H1 (cell line): ENCODE measurements around the gene PTPN1. TPM values are rescaled to one million over a fixed set of nuclear protein-coding genes. Genes with fewer than 3 reads are reported as not detected.
"Not testable (repeated sequence)": the region's sequence is repeated elsewhere in the genome, so short reads cannot be mapped to it uniquely, and the experiment has no call there.

ENCODE experiments used
- CTCF ChIA-PET: fragments of 300-600 bp; sonication (Branson Sonifier 250); formaldehyde crosslinking; loops from one replicate; lab custom pipeline; 2021; ENCODE audit not compliant: partially characterized antibody; lab: Charles Lee
- POLR2A ChIA-PET: fragments of 300-600 bp; sonication (Branson Sonifier 250); formaldehyde crosslinking; loops from one replicate; lab custom pipeline; 2021; ENCODE audit warnings: inconsistent platforms; ENCODE audit not compliant: partially characterized antibody; lab: Charles Lee
- DNase-seq, 2 experiments: peaks; one replicate each; pipeline versions ENCODE4 v3.0.0 to v3.0.0-alpha.2; 2010 to 2022; ENCODE audit warnings: low spot score in 2 of 2, low read depth in 1 of 2, mixed read lengths in 1 of 2
- FAIRE-seq: peaks from 2 replicates; lab custom pipeline; 2011; peaks lifted over from hg19 to GRCh38; lab: Jason Lieb, UNC
- H2AFZ ChIP-seq: 2 replicates; pipeline ENCODE4 v1.8.1; 2012; ENCODE audit warnings: low read length, inconsistent platforms
- H2AK5ac ChIP-seq: 2 replicates; pipeline ENCODE4 v1.6.1; 2013; ENCODE audit warnings: low read depth, low read length
- H2BK120ac ChIP-seq: replicated peaks from 2 replicates; pipeline ENCODE3; 2013; ENCODE audit warnings: low read depth, low read length, inconsistent platforms
- H2BK12ac ChIP-seq: 2 replicates; pipeline ENCODE4 v1.6.1; 2013; ENCODE audit warnings: low read depth, low read length
- H2BK15ac ChIP-seq: 2 replicates; pipeline ENCODE4 v1.6.1; 2013; ENCODE audit warnings: low read length
- H2BK20ac ChIP-seq: 2 replicates; pipeline ENCODE4 v1.6.1; 2013; ENCODE audit warnings: low read length
- H2BK5ac ChIP-seq: 2 replicates; pipeline ENCODE4 v1.6.1; 2013; ENCODE audit warnings: low read depth, low read length
- H3K14ac ChIP-seq: 2 replicates; pipeline ENCODE4 v1.6.1; 2013; ENCODE audit warnings: inconsistent platforms; ENCODE audit not compliant: insufficient read length
- H3K18ac ChIP-seq: 2 replicates; pipeline ENCODE4 v1.6.1; 2013; ENCODE audit warnings: low read length; ENCODE audit errors: extremely low read depth
- H3K23ac ChIP-seq: 2 replicates; pipeline ENCODE4 v1.6.1; 2013; ENCODE audit warnings: inconsistent platforms; ENCODE audit not compliant: insufficient read length
- H3K23me2 ChIP-seq: 2 replicates; pipeline ENCODE4 v1.6.1; 2013; ENCODE audit warnings: low read depth, low read length
- H3K27ac ChIP-seq: 2 replicates; pipeline ENCODE4 v1.6.1; 2011; ENCODE audit warnings: low read depth, low read length, inconsistent platforms
- H3K27me3 ChIP-seq, 4 experiments: replicated peaks in 1 of 4; 1 replicate in 1 of 4; 2 replicates in 3 of 4; pipeline versions ENCODE4 v1.6.1 to v1.8.1; 2011 to 2013; ENCODE audit warnings: low read length in 3 of 4, mild to moderate bottlenecking in 3 of 4, inconsistent platforms in 2 of 4, mixed read lengths in 2 of 4, moderate library complexity in 1 of 4; ENCODE audit not compliant: control insufficient read depth in 3 of 4, insufficient read depth in 3 of 4; ENCODE audit errors: extremely low read depth in 1 of 4
- H3K36me3 ChIP-seq, 4 experiments: 2 replicates each; pipeline versions ENCODE4 v1.6.1 to v1.8.1; 2011 to 2013; ENCODE audit warnings: mild to moderate bottlenecking in 4 of 4, low read length in 3 of 4, moderate library complexity in 2 of 4, control low read depth in 1 of 4, inconsistent platforms in 1 of 4; ENCODE audit not compliant: insufficient read depth in 4 of 4, control insufficient read depth in 2 of 4
- H3K4ac ChIP-seq: replicated peaks from 2 replicates; pipeline ENCODE3; 2013; ENCODE audit warnings: low read length, low read depth, mixed read lengths, inconsistent platforms; ENCODE audit not compliant: insufficient read length
- H3K4me1 ChIP-seq, 4 experiments: replicated peaks in 1 of 4; 1 replicate in 1 of 4; 2 replicates in 3 of 4; pipeline versions ENCODE4 v1.6.1 to v1.8.1; 2011 to 2013; ENCODE audit warnings: low read length in 3 of 4, inconsistent platforms in 2 of 4, mixed read lengths in 1 of 4; ENCODE audit not compliant: insufficient read depth in 4 of 4, control insufficient read depth in 3 of 4
- H3K4me2 ChIP-seq, 2 experiments: 2 replicates each; pipeline versions ENCODE4 v1.6.1 to v1.8.1; 2011 to 2013; ENCODE audit warnings: low read depth in 2 of 2, low read length in 2 of 2, control low read depth in 1 of 2, inconsistent platforms in 1 of 2, mild to moderate bottlenecking in 1 of 2; ENCODE audit not compliant: insufficient read depth in 1 of 2
- H3K4me3 ChIP-seq, 4 experiments: fragments of 200-600, 300-600 bp in 1 of 4; sonication (generic), shearing (Covaris generic), sonication (Bioruptor Twin) in 1 of 4; 2 replicates each; pipeline versions ENCODE4 v1.5.1 to v1.8.1; 2011 to 2016; ENCODE audit warnings: low read length in 4 of 4, low read depth in 3 of 4, control low read depth in 2 of 4, inconsistent platforms in 2 of 4, mild to moderate bottlenecking in 2 of 4, mixed read lengths in 1 of 4, moderate library complexity in 1 of 4; ENCODE audit not compliant: insufficient read depth in 2 of 4; ENCODE audit errors: extremely low read depth in 1 of 4
- H3K56ac ChIP-seq: replicated peaks from 2 replicates; pipeline ENCODE3; 2013; ENCODE audit warnings: low read depth, mild to moderate bottlenecking, mixed read lengths, low read length, inconsistent platforms; ENCODE audit not compliant: insufficient read length
- H3K79me1 ChIP-seq: 2 replicates; pipeline ENCODE4 v1.6.1; 2013; ENCODE audit warnings: low read depth, low read length, control low read depth
- H3K79me2 ChIP-seq, 2 experiments: 2 replicates each; pipeline versions ENCODE4 v1.6.1 to v1.8.1; 2012 to 2013; ENCODE audit warnings: low read length in 2 of 2, mild to moderate bottlenecking in 2 of 2, inconsistent platforms in 1 of 2; ENCODE audit not compliant: insufficient read depth in 2 of 2, control insufficient read depth in 1 of 2
- H3K9ac ChIP-seq, 4 experiments: replicated peaks in 1 of 4; 1 replicate in 1 of 4; 2 replicates in 3 of 4; pipeline versions ENCODE4 v1.6.1 to v1.8.1; 2011 to 2013; ENCODE audit warnings: low read depth in 3 of 4, low read length in 3 of 4, control low read depth in 2 of 4, mild to moderate bottlenecking in 2 of 4, moderate library complexity in 2 of 4, inconsistent platforms in 1 of 4; ENCODE audit errors: extremely low read depth in 1 of 4
- H3K9me3 ChIP-seq, 2 experiments: 2 replicates each; pipeline versions ENCODE4 v1.6.1 to v1.8.1; 2012 to 2013; ENCODE audit warnings: mild to moderate bottlenecking in 2 of 2, moderate library complexity in 2 of 2, control low read depth in 1 of 2, inconsistent platforms in 1 of 2, low read depth in 1 of 2, low read length in 1 of 2, mixed read lengths in 1 of 2; ENCODE audit not compliant: insufficient read depth in 2 of 2
- H4K20me1 ChIP-seq, 2 experiments: replicated peaks in 1 of 2; 2 replicates each; pipeline versions ENCODE3 to v1.8.1; 2011 to 2013; ENCODE audit warnings: inconsistent platforms in 2 of 2, low read length in 2 of 2, mild to moderate bottlenecking in 1 of 2; ENCODE audit not compliant: insufficient read depth in 2 of 2, control insufficient read depth in 1 of 2
- H4K5ac ChIP-seq: 2 replicates; pipeline ENCODE4 v1.6.1; 2013; ENCODE audit warnings: low read length, low read depth, mixed read lengths, inconsistent platforms; ENCODE audit not compliant: insufficient read length
- H4K8ac ChIP-seq: 2 replicates; pipeline ENCODE4 v1.8.0; 2013; ENCODE audit warnings: mild to moderate bottlenecking, moderate library complexity, low read length, inconsistent platforms; ENCODE audit not compliant: insufficient read depth; ENCODE audit errors: extremely low read depth
- H4K91ac ChIP-seq: replicated peaks from 2 replicates; pipeline ENCODE3; 2013; ENCODE audit warnings: low read length, mixed read lengths, inconsistent platforms; ENCODE audit not compliant: insufficient read length
- BCL11A ChIP-seq, 2 experiments: IDR thresholded peaks; one replicate each; pipeline ENCODE4 v1.6.1; 2011; ENCODE audit warnings: low read depth in 2 of 2, low read length in 2 of 2, mild to moderate bottlenecking in 2 of 2
- CHD2 ChIP-seq: IDR thresholded peaks from 2 replicates; pipeline ENCODE4 v1.6.1; 2012; ENCODE audit warnings: low read length, improper control_type of control experiment
- KDM4A ChIP-seq: IDR thresholded peaks from one replicate; pipeline ENCODE4 v1.7.1; 2012; ENCODE audit warnings: low read depth, mild to moderate bottlenecking, moderate library complexity, low read length, inconsistent platforms; ENCODE audit not compliant: severe bottlenecking
- POLR2AphosphoS5 ChIP-seq: IDR thresholded peaks from 2 replicates; pipeline ENCODE4 v1.6.1; 2011; ENCODE audit warnings: low read depth, low read length
- RBBP5 ChIP-seq: IDR thresholded peaks from 2 replicates; pipeline ENCODE4 v1.7.1; 2012; ENCODE audit warnings: low read depth, mild to moderate bottlenecking, inconsistent platforms, low read length, moderate library complexity, borderline replicate concordance
- WGBS, 2 experiments: shearing (Covaris generic) in 1 of 2; methylation state at CpG; one replicate each; pipeline versions ENCODE4 v1.1.6 to v1.1.7; 2013 to 2015; ENCODE audit warnings: low lambda C conversion rate in 2 of 2, mixed read lengths in 2 of 2, inconsistent platforms in 1 of 2, low coverage in 1 of 2, missing lambda C conversion rate in 1 of 2; ENCODE audit not compliant: insufficient replicate concordance in 2 of 2, insufficient coverage in 1 of 2, insufficient read length in 1 of 2; ENCODE audit errors: extremely low coverage in 1 of 2, missing lambda C conversion rate in 1 of 2; 5-methylcytosine and 5-hydroxymethylcytosine counted together
- polyA plus RNA-seq, 7 experiments: library from polyadenylated mRNA; depleted of rRNA in 3 of 7; stranded (reverse) in 5 of 7; unstranded in 2 of 7; fragments of >200 nt in 5 of 7; fragments of 200-250 nt in 2 of 7; gene quantifications; 1 replicate in 5 of 7; 2 replicates in 1 of 7; 4 replicates in 1 of 7; pipeline versions ENCODE4 v1.2.1 to v1.2.3, GENCODE V29; 2011 to 2013; ENCODE audit warnings: missing spikeins in 2 of 7, mixed read lengths in 2 of 7
- total RNA-seq: library from RNA; stranded (reverse); fragmentation: NEBNext Ultra II Directional; extraction: Animal tissue kit (Norgen Biotek cat#: 25700); gene quantifications from 2 replicates; pipeline ENCODE4 v1.2.1, GENCODE V29; 2021

PTPN1 gene
- total and polyA plus RNA-seq, 2 of the 8 experiments (the other 6 are each of a cell fraction or from before 2014, with no cell fraction given), result 18.6 to 32.1 TPM

DNA sequence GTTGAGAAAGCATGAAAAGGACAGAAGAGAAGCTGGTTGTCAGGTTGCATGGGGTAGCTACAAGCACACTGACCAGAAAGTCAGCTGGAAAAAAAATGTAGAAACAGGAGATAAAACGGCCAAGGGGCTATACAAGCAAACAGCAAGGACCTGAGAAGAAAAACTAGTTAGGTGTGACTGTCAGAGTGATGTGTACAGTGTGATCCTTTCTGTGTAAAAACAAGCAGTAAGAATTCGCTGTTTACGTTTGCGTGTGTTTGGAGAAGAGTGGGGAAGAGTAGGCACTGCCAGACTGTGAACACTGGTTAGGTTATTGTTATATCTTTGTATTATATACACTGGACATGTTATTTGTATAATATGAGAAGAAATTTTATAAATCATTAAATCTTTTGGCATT, 28.1 kb downstream of the PTPN1 start (continued):
- TF ChIP-seq KDM4A (no peak), POLR2AphosphoS5 (no peak), RBBP5 (no peak), BCL11A (IDR thresholded peaks at IDR 0.05; ENCODE audit: low read depth in 2 of 2, low read length in 2 of 2) (no peak), CHD2 (no peak)
- TF ChIP-seq, all 59 proteins: peak for 0

DNA sequence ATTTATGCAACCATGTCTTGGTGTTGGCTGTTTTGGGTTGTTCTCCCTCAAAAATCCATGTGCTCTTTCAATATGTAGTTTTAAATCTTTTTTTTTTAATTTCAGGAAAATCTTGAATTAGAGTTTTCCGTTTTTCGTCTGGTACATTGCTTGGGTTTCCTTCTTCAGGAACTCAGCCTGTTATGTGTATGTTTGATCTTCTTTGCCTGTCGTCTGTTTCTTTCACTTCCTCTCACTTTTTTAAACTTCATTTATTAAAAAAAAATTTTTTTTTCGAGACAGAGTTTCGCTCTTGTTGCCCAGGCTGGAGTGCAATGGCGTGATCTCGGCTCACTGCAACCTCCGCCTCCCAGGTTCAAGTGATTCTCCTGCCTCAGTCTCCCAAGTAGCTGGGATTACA, 29.6 kb downstream of the PTPN1 start:
- H3K18ac ChIP-seq, H3K4me1 ChIP-seq, DNase-seq, FAIRE-seq, H4K5ac ChIP-seq, H2BK20ac ChIP-seq, H3K4ac ChIP-seq, H3K27me3 ChIP-seq, H3K9ac ChIP-seq, H3K23me2 ChIP-seq, H4K20me1 ChIP-seq, H2BK5ac ChIP-seq, H2AFZ ChIP-seq, H4K91ac ChIP-seq, H2BK120ac ChIP-seq, H3K27ac ChIP-seq, H3K56ac ChIP-seq, POLR2A ChIA-PET, H2BK12ac ChIP-seq, H3K14ac ChIP-seq, H3K23ac ChIP-seq, H3K4me2 ChIP-seq, H3K36me3 ChIP-seq, H2BK15ac ChIP-seq, H3K79me1 ChIP-seq, H2AK5ac ChIP-seq, H4K8ac ChIP-seq, H3K4me3 ChIP-seq, H3K9me3 ChIP-seq: not testable (repeated sequence)
- WGBS, 2 experiments, result 90 to 100% methylated on average over 2 to 7 of the region's 8 CpGs
- CTCF ChIA-PET, result interaction anchor here (2.3 kb wide), 1 partner anchor 40 kb away, joined by 7 read pairs; no protein-coding TSS in a partner anchor
- peaks cover 0 to 35% of the 10 kb centered on the region in 2 experiments; a peak in 2 of 4 replicates for H3K79me2 ChIP-seq
